Ascending aorta (tissue), 2 donors: ENCODE data around the gene MRPS6. TPM values are rescaled to one million over a fixed set of nuclear protein-coding genes. Genes with fewer than 3 reads are reported as not detected.
A peak's percentile ranks its signal among the peaks of the same experiment; 100 is the strongest.

Experiments
- DNase-seq, 2 donors: peaks; one replicate each; pipeline ENCODE4 v3.0.0-alpha.2; 2019; ENCODE audit warnings: low spot score in 2 of 2
- H3K27ac ChIP-seq, 2 donors: fragments of 200-600 bp; sonication (generic); one replicate each; pipeline ENCODE4 v1.5.1; 2016 to 2017; ENCODE audit warnings: mild to moderate bottlenecking in 1 of 2
- H3K27me3 ChIP-seq: fragments of 200-600 bp; sonication (generic); one replicate; pipeline ENCODE4 v1.5.1; 2017
- H3K36me3 ChIP-seq, 2 donors: fragments of 200-600 bp; sonication (generic); one replicate each; pipeline ENCODE4 v1.5.1; 2016
- H3K4me1 ChIP-seq, 2 donors: fragments of 200-600 bp; sonication (generic); one replicate each; pipeline ENCODE4 v1.5.1; 2016 to 2017; ENCODE audit warnings: mild to moderate bottlenecking in 1 of 2
- H3K4me3 ChIP-seq, 2 donors: fragments of 200-600 bp; sonication (generic); one replicate each; pipeline ENCODE4 v1.5.1; 2016 to 2017; ENCODE audit warnings: mild to moderate bottlenecking in 1 of 2
- H3K9me3 ChIP-seq, 2 donors: fragments of 200-600 bp; sonication (generic); one replicate each; pipeline ENCODE4 v1.5.1; 2016
- intact Hi-C: fragments of 100-400 bp; cut with DNase I; formaldehyde crosslinking; loops from one replicate; pipeline ENCODE4 v1.15.1; 2023
- total RNA-seq: library from RNA; depleted of rRNA; stranded (reverse); fragments of >200 nt; gene quantifications from one replicate; pipeline ENCODE4 v1.1.0, GENCODE V29; 2016
- TF ChIP-seq, protein P1 (sequence below), 3 experiments: fragments of 200-600 bp in 2 of 3; fragments of 450-650 bp in 1 of 3; sonication (generic) in 2 of 3; IDR thresholded peaks; one replicate each; pipeline ENCODE4 v1.5.1; 2016 to 2019; ENCODE audit warnings: antibody characterized with exemption in 3 of 3, mild to moderate bottlenecking in 1 of 3, moderate library complexity in 1 of 3

Gene MRPS6
- total RNA-seq, 1 donor from 2014 or later = 17.8 TPM

DNA sequence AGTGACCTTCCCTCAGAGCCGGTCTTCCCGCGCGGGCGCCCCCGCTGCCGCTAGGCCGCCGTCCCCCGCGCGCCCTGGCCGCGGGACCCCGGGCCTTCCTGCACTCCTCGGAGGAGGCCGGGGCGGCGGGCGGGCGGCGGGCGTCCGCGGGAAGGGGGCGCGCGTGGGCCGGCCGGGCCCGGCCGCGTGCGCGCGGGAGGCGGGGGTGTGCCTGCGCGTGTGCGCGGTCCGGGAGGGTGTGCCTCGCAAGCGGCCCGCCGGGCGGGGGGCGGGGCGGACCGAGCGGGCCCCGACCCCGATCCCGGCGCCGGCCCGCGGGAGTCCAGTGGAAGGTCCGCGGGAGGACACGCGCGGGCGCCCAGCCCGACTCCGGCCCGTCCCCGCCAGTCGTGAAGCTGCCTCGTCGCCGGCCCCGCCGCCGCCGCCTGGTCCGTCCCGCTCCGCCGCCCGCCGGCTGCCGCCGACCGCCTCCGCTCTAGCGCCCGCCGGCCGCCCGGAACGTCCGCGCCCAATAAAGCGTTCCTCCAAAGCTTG, 438 bp downstream of the MRPS6 start:
- H3K4me1 ChIP-seq = peaks cover 7 to 20% of the 10 kb centered on the region in 2 donors
- no peaks in the 10 kb centered on the region for H3K27me3 ChIP-seq
- H3K27ac ChIP-seq = peak overlapping the region; percentile 66 to 92
- H3K36me3 ChIP-seq = no peaks in the 10 kb centered on the region
- H3K9me3 ChIP-seq = no peaks in the 10 kb centered on the region
- peak in 1 of 2 donors; percentile 66 for DNase-seq
- intact Hi-C loops = loop anchor here (1.0 to 2.0 kb wide), 2 partner anchors 55 to 127 kb away; no protein-coding TSS in a partner anchor
- TF ChIP-seq, protein P1, sequence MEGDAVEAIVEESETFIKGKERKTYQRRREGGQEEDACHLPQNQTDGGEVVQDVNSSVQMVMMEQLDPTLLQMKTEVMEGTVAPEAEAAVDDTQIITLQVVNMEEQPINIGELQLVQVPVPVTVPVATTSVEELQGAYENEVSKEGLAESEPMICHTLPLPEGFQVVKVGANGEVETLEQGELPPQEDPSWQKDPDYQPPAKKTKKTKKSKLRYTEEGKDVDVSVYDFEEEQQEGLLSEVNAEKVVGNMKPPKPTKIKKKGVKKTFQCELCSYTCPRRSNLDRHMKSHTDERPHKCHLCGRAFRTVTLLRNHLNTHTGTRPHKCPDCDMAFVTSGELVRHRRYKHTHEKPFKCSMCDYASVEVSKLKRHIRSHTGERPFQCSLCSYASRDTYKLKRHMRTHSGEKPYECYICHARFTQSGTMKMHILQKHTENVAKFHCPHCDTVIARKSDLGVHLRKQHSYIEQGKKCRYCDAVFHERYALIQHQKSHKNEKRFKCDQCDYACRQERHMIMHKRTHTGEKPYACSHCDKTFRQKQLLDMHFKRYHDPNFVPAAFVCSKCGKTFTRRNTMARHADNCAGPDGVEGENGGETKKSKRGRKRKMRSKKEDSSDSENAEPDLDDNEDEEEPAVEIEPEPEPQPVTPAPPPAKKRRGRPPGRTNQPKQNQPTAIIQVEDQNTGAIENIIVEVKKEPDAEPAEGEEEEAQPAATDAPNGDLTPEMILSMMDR (IDR thresholded peaks at IDR 0.05) = no peak
- H3K4me3 ChIP-seq = peak overlapping the region; percentile 75 to 93

DNA sequence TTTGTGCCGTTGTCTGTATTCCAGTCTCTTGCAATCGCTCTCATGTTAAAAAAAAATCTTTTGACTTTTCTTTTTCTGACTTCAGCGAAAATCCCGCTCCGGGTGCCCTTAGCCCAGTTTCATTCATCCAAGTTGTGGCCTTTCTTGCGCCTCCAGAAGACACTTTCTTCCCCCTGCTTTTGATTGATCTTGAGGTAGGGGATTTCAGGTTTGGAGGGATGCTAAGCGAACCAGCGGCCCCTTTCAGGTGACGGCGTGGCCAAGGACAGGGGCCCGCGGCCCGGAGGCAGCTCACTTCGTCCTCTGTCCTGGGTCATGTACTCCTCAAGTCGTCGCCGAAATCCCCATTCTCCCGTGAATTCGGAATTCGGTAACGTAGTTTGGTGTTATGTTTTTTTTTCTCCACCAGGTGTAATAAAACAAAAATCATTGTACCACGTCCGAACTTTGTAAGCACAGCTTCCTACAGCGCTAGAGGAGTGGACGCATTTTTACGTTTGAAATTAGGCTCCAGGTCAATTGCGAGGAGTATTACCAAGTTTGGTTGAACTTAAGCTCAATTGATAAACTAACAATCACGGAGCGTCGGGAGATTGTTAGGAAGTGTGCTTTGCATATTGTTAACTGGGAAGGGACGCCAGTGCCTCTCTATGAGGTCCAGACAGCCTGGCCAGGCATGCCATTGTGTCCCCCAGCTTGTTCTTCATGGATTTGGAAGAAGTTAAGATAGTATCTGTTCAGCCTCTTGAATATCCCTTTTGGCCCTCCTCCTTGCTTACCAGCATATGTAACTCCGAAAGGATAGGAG, 1.1 kb downstream of the MRPS6 start:
- Histone ChIP-seq H3K9me3 (no peaks in the 10 kb centered on the region), H3K36me3 (no peaks in the 10 kb centered on the region), H3K27me3 (no peaks in the 10 kb centered on the region), H3K4me3 (peak overlapping the region; percentile 75 to 93), H3K4me1 (peaks cover 7 to 24% of the 10 kb centered on the region in 2 donors), H3K27ac (peak overlapping the region; percentile 57 to 69)
- TF ChIP-seq, protein P1 (IDR thresholded peaks at IDR 0.05) = no peak
- DNase-seq = no peak
- intact Hi-C loops = loop anchor here (1.0 kb wide), 1 partner anchor 127 kb away; no protein-coding TSS in a partner anchor

DNA sequence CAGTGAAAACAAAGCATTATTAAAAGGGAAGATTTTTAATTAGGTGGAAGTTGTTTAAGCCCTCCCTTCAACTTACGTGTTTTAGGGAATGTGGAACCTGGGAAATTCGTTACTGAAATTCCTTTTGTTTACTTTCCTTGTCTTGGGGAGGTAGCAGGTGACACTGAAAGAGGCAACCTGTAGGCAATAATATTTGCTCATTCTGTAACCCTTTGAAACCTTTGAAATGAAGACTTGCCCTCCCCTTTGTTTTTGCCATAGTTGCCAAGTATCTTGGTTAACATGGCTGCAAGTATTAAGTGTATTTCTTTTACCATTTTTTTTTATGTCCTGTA, 1.7 kb downstream of the MRPS6 start:
- no peaks in the 10 kb centered on the region for H3K9me3 ChIP-seq
- no peak for DNase-seq
- no peaks in the 10 kb centered on the region for H3K27me3 ChIP-seq
- TF ChIP-seq, protein P1 (IDR thresholded peaks at IDR 0.05) = no peak
- H3K4me3 ChIP-seq = peak overlapping the region; percentile 75 to 93
- H3K36me3 ChIP-seq = no peaks in the 10 kb centered on the region
- intact Hi-C loops = no loop called here
- H3K4me1 ChIP-seq = peaks cover 10 to 27% of the 10 kb centered on the region in 2 donors
- H3K27ac ChIP-seq = peak overlapping the region; percentile 57 to 69

DNA sequence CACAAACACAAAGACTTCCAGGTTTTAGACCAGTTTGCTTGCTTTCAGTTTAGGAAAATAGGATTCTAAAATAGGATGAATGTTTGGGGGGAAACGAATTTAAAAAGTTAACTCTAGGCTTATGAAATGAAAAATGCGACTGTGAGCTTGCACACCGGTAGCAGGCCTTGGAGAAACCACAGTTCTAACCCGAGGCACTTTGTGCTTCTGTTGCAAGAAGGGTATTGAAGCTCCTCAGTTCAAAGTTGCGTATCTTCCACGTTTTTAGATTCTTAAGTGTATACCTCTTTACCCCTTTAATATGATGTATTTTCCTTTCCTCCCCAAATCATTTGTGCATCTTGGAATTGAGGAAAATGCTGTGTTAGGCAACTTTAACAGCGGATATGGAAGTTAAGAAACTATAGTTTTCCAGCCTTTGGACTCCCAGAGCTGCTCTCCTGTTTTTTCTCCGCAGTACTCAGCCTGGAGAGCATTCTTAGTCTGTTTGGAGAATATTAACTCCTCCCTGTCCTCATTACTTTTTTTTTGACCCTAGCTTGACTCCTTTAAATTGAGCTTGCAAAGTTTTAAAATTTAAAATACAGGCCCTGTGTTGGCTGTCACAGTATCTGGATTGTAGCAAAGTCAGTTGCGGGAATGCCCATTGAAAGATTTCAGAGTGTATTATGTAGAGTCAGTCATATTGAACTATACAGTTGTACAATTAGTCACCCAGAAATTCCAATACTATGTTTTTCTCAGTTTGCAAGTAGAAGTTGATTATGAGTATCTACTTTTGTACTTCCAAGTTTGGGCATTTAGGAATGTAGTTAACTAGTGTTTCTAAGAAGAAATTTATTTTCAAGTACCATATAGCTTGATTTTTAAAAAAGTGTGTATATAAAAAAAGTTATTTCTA, 2.6 kb downstream of the MRPS6 start:
- Histone ChIP-seq H3K4me1 (peaks cover 14 to 36% of the 10 kb centered on the region in 2 donors), H3K4me3 (peak overlapping the region; percentile 75 to 93)
- intact Hi-C loops = loop anchor here (2.0 kb wide), 1 partner anchor 273 kb away; no protein-coding TSS in a partner anchor

DNA sequence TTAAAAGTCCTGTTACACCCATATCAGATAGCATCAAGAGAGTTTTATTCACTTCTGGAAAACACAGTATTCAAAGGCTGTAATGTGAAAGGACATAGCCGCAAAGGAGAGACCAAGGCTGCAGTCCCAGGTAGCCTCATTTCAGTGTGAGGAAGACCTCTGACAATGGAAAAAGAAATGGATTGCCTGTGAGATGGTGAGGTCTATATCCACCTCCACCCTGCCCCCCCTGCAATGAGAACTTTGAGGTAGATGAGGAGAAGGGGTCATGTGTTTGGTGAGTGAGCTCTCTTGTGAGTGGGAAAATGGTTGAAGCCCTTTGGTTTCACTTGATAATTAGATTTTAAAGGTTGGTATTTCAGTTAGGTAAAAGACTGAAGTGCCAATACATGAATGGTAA, 3.5 kb downstream of the MRPS6 start:
- TF ChIP-seq, protein P1 (IDR thresholded peaks at IDR 0.05) = no peak
- peak overlapping the region in 1 of 2 donors; percentile 93 for H3K4me3 ChIP-seq
- H3K27me3 ChIP-seq = no peaks in the 10 kb centered on the region
- H3K9me3 ChIP-seq = no peaks in the 10 kb centered on the region
- intact Hi-C loops = loop anchor here (2.0 kb wide), 1 partner anchor 272 kb away; no protein-coding TSS in a partner anchor
- no peaks in the 10 kb centered on the region for H3K36me3 ChIP-seq
- peaks cover 14 to 41% of the 10 kb centered on the region in 2 donors for H3K4me1 ChIP-seq
- peak overlapping the region; percentile 10 to 32 for H3K27ac ChIP-seq
- no peak for DNase-seq

More for the DNA sequence above, 2.6 kb downstream of the MRPS6 start:
- no peaks in the 10 kb centered on the region for H3K27me3 ChIP-seq
- TF ChIP-seq, protein P1 (IDR thresholded peaks at IDR 0.05) = no peak
- DNase-seq = no peak
- H3K9me3 ChIP-seq = no peaks in the 10 kb centered on the region
- peak overlapping the region; percentile 55 to 69 for H3K27ac ChIP-seq
- H3K36me3 ChIP-seq = no peaks in the 10 kb centered on the region
